Neural cell (in vitro differentiated cells): ENCODE measurements around the gene DIP2C.

ENCODE experiments used
- CTCF ChIP-seq: fragments of 450-650 bp; IDR thresholded peaks from 2 replicates; pipeline ENCODE4 v1.5.1; 2014; ENCODE audit warnings: antibody characterized with exemption, mild to moderate bottlenecking, moderate library complexity; ENCODE audit not compliant: poor library complexity, severe bottlenecking
- EP300 ChIP-seq: fragments of 450-650 bp; conservative IDR thresholded peaks from 2 replicates; pipeline ENCODE4 v1.6.1; 2014; ENCODE audit warnings: antibody characterized with exemption, mild to moderate bottlenecking, moderate library complexity; ENCODE audit not compliant: poor library complexity, severe bottlenecking
- MXI1 ChIP-seq: fragments of 450-650 bp; conservative IDR thresholded peaks from 2 replicates; pipeline ENCODE4 v1.6.1; 2014; ENCODE audit warnings: antibody characterized with exemption, mild to moderate bottlenecking; ENCODE audit not compliant: poor library complexity, severe bottlenecking
- POLR2AphosphoS5 ChIP-seq: IDR thresholded peaks from 2 replicates; pipeline ENCODE4 v1.6.1; 2012
- RAD21 ChIP-seq: fragments of 450-650 bp; conservative IDR thresholded peaks from 2 replicates; pipeline ENCODE4 v1.6.1; 2014; ENCODE audit warnings: antibody characterized with exemption, mild to moderate bottlenecking, moderate library complexity
- REST ChIP-seq: IDR thresholded peaks from 2 replicates; pipeline ENCODE4 v1.6.1; 2012; ENCODE audit warnings: borderline replicate concordance
- SMC3 ChIP-seq: fragments of 450-650 bp; conservative IDR thresholded peaks from 2 replicates; pipeline ENCODE4 v1.6.1; 2014; ENCODE audit warnings: antibody characterized with exemption, mild to moderate bottlenecking, moderate library complexity; ENCODE audit not compliant: poor library complexity

- TF ChIP-seq EP300 (no peak), CTCF (no peak), MXI1 (no peak), REST (no peak), POLR2AphosphoS5 (no peak), RAD21 (no peak), SMC3 (no peak)
These were observed 124.3 kb downstream of the DIP2C start for GRCh38 chr10:565146-565545.
